Motor neuron (in vitro differentiated cells): ENCODE results near the gene C1orf167. TPM values are rescaled to one million over a fixed set of nuclear protein-coding genes. Genes with fewer than 3 reads are reported as not detected.
A peak's percentile ranks its signal among the peaks of the same experiment; 100 is the strongest.

Source experiments
- ATAC-seq, 8 experiments: fragments of 200-7000 bp; cut with Tn5 transposase; replicated peaks in 6 of 8; 2 replicates each; pipeline ENCODE4 v1.8.0; 2021; ENCODE audit warnings: mild to moderate bottlenecking in 8 of 8, moderate library complexity in 8 of 8
- H3K27ac ChIP-seq, 2 donors: fragments of 250-450 bp; sonication (Bioruptor Pico); 2 replicates each; pipeline ENCODE4 v1.9.0; 2021; ENCODE audit warnings: antibody characterized with exemption in 2 of 2, mild to moderate bottlenecking in 2 of 2, moderate library complexity in 1 of 2
- H3K4me1 ChIP-seq, 2 donors: fragments of 250-450 bp; sonication (Bioruptor Pico); replicated peaks in 1 of 2; 2 replicates each; pipeline ENCODE4 v1.6.1; 2021; ENCODE audit warnings: antibody characterized with exemption in 2 of 2, mild to moderate bottlenecking in 2 of 2, moderate library complexity in 1 of 2
- H3K4me3 ChIP-seq, 5 donors: fragments of 250-450 bp; sonication (Bioruptor Pico); 2 replicates each; pipeline ENCODE4 v1.9.0; 2021; ENCODE audit warnings: antibody characterized with exemption in 5 of 5, mild to moderate bottlenecking in 5 of 5, moderate library complexity in 4 of 5
- WGBS, 10 experiments: fragments of 450-650 bp; shearing (Covaris generic); methylation state at CpG; one replicate each; pipeline ENCODE4 v1.0.0; 2022; 5-methylcytosine and 5-hydroxymethylcytosine counted together
- in situ Hi-C, 9 experiments: fragments of 400-800 bp; cut with MboI; loops; one replicate each; pipeline ENCODE4 v1.15.0; 2021; ENCODE audit warnings: low sequenced_read_pairs in 9 of 9, low pct_unique_long_range_greater_than_20kb in 2 of 9; ENCODE audit not compliant: unreplicated experiment in 9 of 9
- total RNA-seq, 8 experiments: library from RNA; unstranded; fragments of 300-600 nt; gene quantifications; 2 replicates each; pipeline versions ENCODE4 v1.2.3 to v1.2.4, GENCODE V29; 2022

Gene C1orf167
- total RNA-seq = 1 to 10 TPM in 1 of 8 experiments, under 1 TPM in 5, not detected in 2; 0.11 to 1.9 (median 0.35) TPM

GRCh38 chr1:11761988-11762406, at the start of gene C1orf167:
TSS of gene C1orf167 (plus strand) at chr1:11762193. CDS start at chr1:11764401, 2,208 bp downstream.
- H3K4me1 ChIP-seq = peaks cover 3 to 17% of the 10 kb centered on the region in 2 donors
- in situ Hi-C loops = no loop called here
- 18 to 26% methylated on average over 5 of the region's 29 CpGs; no CpG with 5 or more reads in 8 of the 10 experiments for WGBS, 10 experiments
- no peak within 1 kb of the TSS for H3K4me3 ChIP-seq
- no peak within 1 kb of the TSS for H3K27ac ChIP-seq
- peak in 6 of 8 experiments; percentile 32 to 83 (median 50) for ATAC-seq

- Histone ChIP-seq H3K27ac (no peak overlapping the region), H3K4me1 (peaks cover 16 to 24% of the 10 kb centered on the region in 2 donors), H3K4me3 (no peak overlapping the region)
- in situ Hi-C loops = loop anchor here in 2 of 9 experiments (10.0 kb wide), 2 partner anchors 47 to 57 kb away; partner anchors contain the start of genes FBXO2 (in 1 of the 2), FBXO44 (in 1 of the 2) and FBXO6 (in 1 of the 2)
- WGBS, 10 experiments = 0 to 100% (median 100%) methylated on average over 1 to 6 of the region's 8 CpGs; no CpG with 5 or more reads in 4 of the 10 experiments
- no peak for ATAC-seq
Observed at GRCh38 chr1:11712285-11712684, 49.7 kb upstream of the C1orf167 start.

- in situ Hi-C loops = loop anchor here in 2 of 9 experiments (10.0 kb wide), 2 partner anchors 48 to 58 kb away; partner anchors contain the start of genes FBXO2 (in 1 of the 2), FBXO44 (in 1 of the 2) and FBXO6 (in 1 of the 2)
Observed at GRCh38 chr1:11713095-11713494, 48.9 kb upstream of the C1orf167 start.

GRCh38 chr1:11714831-11715575, 47.0 kb upstream of the C1orf167 start:
- peak in 5 of 8 experiments; percentile 25 to 89 (median 79) for ATAC-seq
- 20 to 100% (median 74%) methylated on average over 1 to 19 of the region's 24 CpGs; no CpG with 5 or more reads in 4 of the 10 experiments for WGBS, 10 experiments
- peak overlapping the region; percentile 28 to 48 for H3K27ac ChIP-seq
- H3K4me1 ChIP-seq = peaks cover 15 to 21% of the 10 kb centered on the region in 2 donors
- in situ Hi-C loops = loop anchor here in 2 of 9 experiments (10.0 kb wide), 2 partner anchors 50 to 60 kb away; partner anchors contain the start of genes FBXO2 (in 1 of the 2), FBXO44 (in 1 of the 2) and FBXO6 (in 1 of the 2)
- H3K4me3 ChIP-seq = no peak overlapping the region

More at GRCh38 chr1:11713095-11713494, 48.9 kb upstream of the C1orf167 start:
- ATAC-seq = no peak
- no peak overlapping the region for H3K27ac ChIP-seq
- 33 to 100% (median 86%) methylated on average over 1 to 10 of the region's 11 CpGs; no CpG with 5 or more reads in 1 of the 10 experiments for WGBS, 10 experiments
- H3K4me3 ChIP-seq = no peak overlapping the region
- H3K4me1 ChIP-seq = peaks cover 8 to 16% of the 10 kb centered on the region in 2 donors

- Histone ChIP-seq H3K4me3 (no peak overlapping the region), H3K27ac (peak overlapping the region; percentile 17), H3K4me1 (peaks cover 15 to 19% of the 10 kb centered on the region in 2 donors)
- in situ Hi-C loops = loop anchor here in 3 of 9 experiments (10.0 kb wide), 2 partner anchors 55 to 65 kb away; partner anchors contain the start of genes FBXO6 (in 2 of the 3), FBXO2 (in 1 of the 3) and FBXO44 (in 1 of the 3)
- ATAC-seq = peak; percentile 67 to 84 (median 78)
- 0 to 47% (median 26%) methylated on average over 1 to 36 of the region's 44 CpGs for WGBS, 10 experiments
Observed at GRCh38 chr1:11719313-11720032, 42.5 kb upstream of the C1orf167 start.

GRCh38 chr1:11720033-11720376, 42.0 kb upstream of the C1orf167 start:
- H3K4me3 ChIP-seq = no peak overlapping the region
- peaks cover 10 to 14% of the 10 kb centered on the region in 2 donors for H3K4me1 ChIP-seq
- no peak overlapping the region for H3K27ac ChIP-seq
- ATAC-seq = peak in 1 of 8 experiments; percentile 8
- in situ Hi-C loops = loop anchor here in 1 of 9 experiments (10.0 kb wide), 1 partner anchor 55 kb away; the partner anchor contains the start of gene FBXO6
- 0 to 93% (median 81%) methylated on average over 1 to 12 of the region's 12 CpGs; no CpG with 5 or more reads in 1 of the 10 experiments for WGBS, 10 experiments

- peaks cover 7 to 9% of the 10 kb centered on the region in 2 donors for H3K4me1 ChIP-seq
- no peak overlapping the region for H3K27ac ChIP-seq
- H3K4me3 ChIP-seq = no peak overlapping the region
- 0 to 100% (median 0%) methylated on average over 1 to 3 of the region's 4 CpGs; no CpG with 5 or more reads in 3 of the 10 experiments for WGBS, 10 experiments
- in situ Hi-C loops = loop anchor here in 1 of 9 experiments (10.0 kb wide), 1 partner anchor 56 kb away; the partner anchor contains the start of gene FBXO6
- no peak for ATAC-seq
Observed at GRCh38 chr1:11720525-11720924, 41.5 kb upstream of the C1orf167 start.

GRCh38 chr1:11721311-11721710, 40.7 kb upstream of the C1orf167 start:
- in situ Hi-C loops = loop anchor here in 1 of 9 experiments (10.0 kb wide), 1 partner anchor 57 kb away; the partner anchor contains the start of gene FBXO6
- ATAC-seq = no peak
- Histone ChIP-seq H3K27ac (no peak overlapping the region), H3K4me3 (no peak overlapping the region), H3K4me1 (peaks cover 5 to 7% of the 10 kb centered on the region in 2 donors)
- 31 to 100% (median 90%) methylated on average over 1 to 4 of the region's 4 CpGs; no CpG with 5 or more reads in 4 of the 10 experiments for WGBS, 10 experiments

- in situ Hi-C loops = loop anchor here in 1 of 9 experiments (10.0 kb wide), 1 partner anchor 58 kb away; the partner anchor contains the start of gene FBXO6
- ATAC-seq = peak in 3 of 8 experiments; percentile 48 to 68 (median 54)
- H3K4me3 ChIP-seq = no peak overlapping the region
- H3K4me1 ChIP-seq = peaks cover 5 to 7% of the 10 kb centered on the region in 2 donors
- WGBS, 10 experiments = 0 to 100% (median 97%) methylated on average over 1 to 2 of the region's 2 CpGs; no CpG with 5 or more reads in 2 of the 10 experiments
- no peak overlapping the region for H3K27ac ChIP-seq
Observed at GRCh38 chr1:11722538-11722937, 39.5 kb upstream of the C1orf167 start.

- Histone ChIP-seq H3K4me3 (no peak overlapping the region), H3K4me1 (no peaks in the 10 kb centered on the region), H3K27ac (no peak overlapping the region)
- ATAC-seq = peak in 1 of 8 experiments; percentile 14
- in situ Hi-C loops = loop anchor here in 1 of 9 experiments (10.0 kb wide), 1 partner anchor 61 kb away; the partner anchor contains the start of gene FBXO6
- 20 to 80% (median 62%) methylated on average over 1 to 5 of the region's 5 CpGs; no CpG with 5 or more reads in 2 of the 10 experiments for WGBS, 10 experiments
Observed at GRCh38 chr1:11725616-11726015, 36.4 kb upstream of the C1orf167 start.

- in situ Hi-C loops = loop anchor here in 1 of 9 experiments (10.0 kb wide), 1 partner anchor 62 kb away; the partner anchor contains the start of gene FBXO6
- Histone ChIP-seq H3K4me1 (peaks cover 9% of the 10 kb centered on the region in 2 donors), H3K27ac (no peak overlapping the region), H3K4me3 (no peak overlapping the region)
- WGBS, 10 experiments = 81 to 92% (median 87%) methylated on average over 3 to 4 of the region's 4 CpGs; no CpG with 5 or more reads in 6 of the 10 experiments
- no peak for ATAC-seq
Observed at GRCh38 chr1:11727119-11727518, 34.9 kb upstream of the C1orf167 start.
